GM12878 (cell line): ENCODE data around the gene EEF1A2.

Experiments used
- EGR1 ChIP-seq, 2 experiments: IDR thresholded peaks; 1 replicate in 1 of 2; 2 replicates in 1 of 2; pipeline ENCODE4 v1.6.1; 2011 to 2012; ENCODE audit warnings: low read depth in 2 of 2, low read length in 2 of 2, borderline replicate concordance in 1 of 2, mild to moderate bottlenecking in 1 of 2, moderate library complexity in 1 of 2
- JUND ChIP-seq: IDR thresholded peaks from 2 replicates; pipeline ENCODE4 v1.6.1; 2012; ENCODE audit warnings: low read depth, mild to moderate bottlenecking, low read length, improper control_type of control experiment, moderate library complexity
- TF ChIP-seq, protein P1 (sequence below), 3 experiments: IDR thresholded peaks in 2 of 3; conservative IDR thresholded peaks in 1 of 3; 2 replicates each; pipeline ENCODE4 v1.5.1; 2011; ENCODE audit warnings: low read depth in 3 of 3, low read length in 3 of 3, mild to moderate bottlenecking in 3 of 3, control low read depth in 2 of 3, moderate library complexity in 2 of 3, inconsistent platforms in 1 of 3, mixed read lengths in 1 of 3; ENCODE audit not compliant: control insufficient read depth in 2 of 3, insufficient read depth in 1 of 3; ENCODE audit errors: extremely low read depth in 1 of 3

GRCh38 chr20:63470410-63470809 lies 28.5 kb downstream of the EEF1A2 start:
- TF ChIP-seq, protein P1, sequence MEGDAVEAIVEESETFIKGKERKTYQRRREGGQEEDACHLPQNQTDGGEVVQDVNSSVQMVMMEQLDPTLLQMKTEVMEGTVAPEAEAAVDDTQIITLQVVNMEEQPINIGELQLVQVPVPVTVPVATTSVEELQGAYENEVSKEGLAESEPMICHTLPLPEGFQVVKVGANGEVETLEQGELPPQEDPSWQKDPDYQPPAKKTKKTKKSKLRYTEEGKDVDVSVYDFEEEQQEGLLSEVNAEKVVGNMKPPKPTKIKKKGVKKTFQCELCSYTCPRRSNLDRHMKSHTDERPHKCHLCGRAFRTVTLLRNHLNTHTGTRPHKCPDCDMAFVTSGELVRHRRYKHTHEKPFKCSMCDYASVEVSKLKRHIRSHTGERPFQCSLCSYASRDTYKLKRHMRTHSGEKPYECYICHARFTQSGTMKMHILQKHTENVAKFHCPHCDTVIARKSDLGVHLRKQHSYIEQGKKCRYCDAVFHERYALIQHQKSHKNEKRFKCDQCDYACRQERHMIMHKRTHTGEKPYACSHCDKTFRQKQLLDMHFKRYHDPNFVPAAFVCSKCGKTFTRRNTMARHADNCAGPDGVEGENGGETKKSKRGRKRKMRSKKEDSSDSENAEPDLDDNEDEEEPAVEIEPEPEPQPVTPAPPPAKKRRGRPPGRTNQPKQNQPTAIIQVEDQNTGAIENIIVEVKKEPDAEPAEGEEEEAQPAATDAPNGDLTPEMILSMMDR (IDR thresholded peaks at IDR 0.05 in 2 of 3, conservative IDR thresholded peaks at IDR 0.05 in 1 of 3; ENCODE audit: control insufficient read depth in 2 of 3, extremely low read depth in 1 of 3, insufficient read depth in 1 of 3, low read depth in 3 of 3, low read length in 3 of 3) = no peak
- no peak for TF ChIP-seq JUND
- TF ChIP-seq EGR1 (IDR thresholded peaks at IDR 0.05; ENCODE audit: borderline replicate concordance in 1 of 2, low read depth in 2 of 2, low read length in 2 of 2) = no peak
